Type B pancreatic cell (in vitro differentiated cells): ENCODE results near the gene TFR2. TPM values are rescaled to one million over a fixed set of nuclear protein-coding genes. Genes with fewer than 3 reads are reported as not detected.
"Not testable (repeated sequence)": the region's sequence is repeated elsewhere in the genome, so short reads cannot be mapped to it uniquely, and the experiment has no call there.

Source experiments
- DNase-seq: peaks from one replicate; pipeline ENCODE4 v3.0.0; 2021; ENCODE audit warnings: mixed read lengths; ENCODE audit not compliant: unreplicated experiment; ENCODE audit errors: extremely low spot score
- H3K27ac Mint-ChIP-seq: 2 replicates; pipeline ENCODE4 v1.8.0; 2021; ENCODE audit warnings: mild to moderate bottlenecking, mixed read lengths
- H3K27me3 Mint-ChIP-seq: 2 replicates; pipeline ENCODE4 v1.8.0; 2021; ENCODE audit warnings: mixed read lengths
- H3K36me3 Mint-ChIP-seq: 2 replicates; pipeline ENCODE4 v1.8.0; 2021; ENCODE audit warnings: mixed read lengths
- H3K4me1 Mint-ChIP-seq: one replicate; pipeline ENCODE4 v1.8.0; 2021; ENCODE audit warnings: mixed read lengths; ENCODE audit not compliant: unreplicated experiment
- H3K4me3 Mint-ChIP-seq: 2 replicates; pipeline ENCODE4 v1.8.0; 2021; ENCODE audit warnings: mild to moderate bottlenecking, mixed read lengths
- H3K9me3 Mint-ChIP-seq: 2 replicates; pipeline ENCODE4 v1.8.0; 2021; ENCODE audit warnings: mixed read lengths
- total RNA-seq: library from RNA; stranded (reverse); gene quantifications from 2 replicates; pipeline ENCODE4 v1.2.1, GENCODE V29; 2021; ENCODE audit warnings: low replicate concordance
- TF ChIP-seq, protein P1 (sequence below): fragments of 200-600 bp; sonication (generic); conservative IDR thresholded peaks from 2 replicates; pipeline ENCODE4 v1.5.0; 2021; ENCODE audit warnings: antibody characterized with exemption, mild to moderate bottlenecking

TFR2 gene
- total RNA-seq, 1 donor from 2014 or later = 1.8 TPM

DNA sequence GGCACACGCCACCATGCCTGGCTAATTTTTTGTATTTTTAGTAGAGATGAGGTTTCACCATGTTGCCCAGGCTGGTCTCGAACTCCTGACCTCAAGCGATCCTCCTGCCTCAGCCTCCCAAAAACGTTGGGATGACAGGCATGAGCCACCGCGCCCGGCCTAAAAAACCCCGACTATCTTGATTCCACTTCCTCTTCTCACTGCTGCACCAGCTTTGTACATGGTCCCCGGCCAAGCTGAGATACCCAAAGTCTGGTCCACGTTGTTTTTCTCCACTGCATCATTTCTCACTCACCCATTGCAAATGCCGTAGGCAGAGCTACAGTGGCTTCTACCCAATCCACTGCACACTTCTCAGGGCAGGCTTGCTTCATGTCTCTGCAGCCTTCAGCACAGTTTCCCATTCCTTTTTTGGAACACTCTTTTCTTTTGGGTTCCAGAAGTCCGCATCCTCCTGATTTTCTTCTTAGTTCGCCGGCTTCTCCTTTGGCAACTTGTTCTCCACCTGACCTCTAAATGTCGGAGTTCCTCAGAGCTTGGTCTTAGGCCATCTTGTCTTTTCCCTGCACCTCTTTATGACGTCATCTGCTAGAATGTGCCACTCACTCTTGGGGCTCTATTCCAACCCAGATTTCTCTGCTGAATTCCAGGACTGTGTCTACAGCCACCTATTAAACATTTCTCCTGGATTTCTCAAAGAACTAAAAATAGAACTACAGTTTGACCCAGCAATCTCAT, 26.1 kb upstream of the TFR2 start:
- TF ChIP-seq, protein P1, sequence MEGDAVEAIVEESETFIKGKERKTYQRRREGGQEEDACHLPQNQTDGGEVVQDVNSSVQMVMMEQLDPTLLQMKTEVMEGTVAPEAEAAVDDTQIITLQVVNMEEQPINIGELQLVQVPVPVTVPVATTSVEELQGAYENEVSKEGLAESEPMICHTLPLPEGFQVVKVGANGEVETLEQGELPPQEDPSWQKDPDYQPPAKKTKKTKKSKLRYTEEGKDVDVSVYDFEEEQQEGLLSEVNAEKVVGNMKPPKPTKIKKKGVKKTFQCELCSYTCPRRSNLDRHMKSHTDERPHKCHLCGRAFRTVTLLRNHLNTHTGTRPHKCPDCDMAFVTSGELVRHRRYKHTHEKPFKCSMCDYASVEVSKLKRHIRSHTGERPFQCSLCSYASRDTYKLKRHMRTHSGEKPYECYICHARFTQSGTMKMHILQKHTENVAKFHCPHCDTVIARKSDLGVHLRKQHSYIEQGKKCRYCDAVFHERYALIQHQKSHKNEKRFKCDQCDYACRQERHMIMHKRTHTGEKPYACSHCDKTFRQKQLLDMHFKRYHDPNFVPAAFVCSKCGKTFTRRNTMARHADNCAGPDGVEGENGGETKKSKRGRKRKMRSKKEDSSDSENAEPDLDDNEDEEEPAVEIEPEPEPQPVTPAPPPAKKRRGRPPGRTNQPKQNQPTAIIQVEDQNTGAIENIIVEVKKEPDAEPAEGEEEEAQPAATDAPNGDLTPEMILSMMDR = no peak
- Mint-ChIP-seq H3K4me1 (no peaks in the 10 kb centered on the region), H3K36me3 (no peaks in the 10 kb centered on the region), H3K27me3 (peaks cover 25% of the 10 kb centered on the region), H3K4me3 (no peak overlapping the region), H3K9me3 (no peaks in the 10 kb centered on the region), H3K27ac (no peak overlapping the region)
- no peak for DNase-seq

DNA sequence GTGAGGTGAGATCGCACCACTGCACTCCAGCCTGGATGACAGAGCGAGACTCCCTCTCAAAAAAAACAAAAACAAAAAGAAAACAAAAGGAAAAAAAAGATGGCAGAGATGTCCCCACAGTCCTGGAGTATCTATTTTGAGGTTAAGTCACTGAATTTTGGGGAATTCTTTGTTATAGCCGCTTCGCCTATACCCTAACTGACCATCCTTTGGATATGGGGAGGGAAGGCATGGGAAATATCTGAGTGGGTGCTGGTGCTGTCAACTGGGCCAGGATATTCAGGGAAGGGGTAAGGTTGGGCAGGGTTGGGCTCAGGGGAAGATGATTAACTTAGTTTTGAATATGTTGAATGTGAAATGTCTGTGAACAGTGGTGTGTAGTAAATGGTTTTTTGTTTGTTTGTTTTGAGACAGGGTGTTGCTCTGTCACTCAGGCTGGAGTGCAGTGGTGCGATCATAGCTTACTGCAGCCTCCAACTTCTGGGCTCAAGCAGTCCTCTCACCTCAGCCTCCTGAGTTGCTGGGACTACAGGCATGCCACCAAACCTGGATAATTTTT, 23.9 kb upstream of the TFR2 start:
- DNase-seq = no peak
- Mint-ChIP-seq H3K4me3 (no peak overlapping the region), H3K36me3 (no peaks in the 10 kb centered on the region), H3K27me3 (peaks cover 16% of the 10 kb centered on the region), H3K9me3 (no peaks in the 10 kb centered on the region), H3K27ac (no peak overlapping the region), H3K4me1 (no peaks in the 10 kb centered on the region)
- TF ChIP-seq, protein P1 = no peak

DNA sequence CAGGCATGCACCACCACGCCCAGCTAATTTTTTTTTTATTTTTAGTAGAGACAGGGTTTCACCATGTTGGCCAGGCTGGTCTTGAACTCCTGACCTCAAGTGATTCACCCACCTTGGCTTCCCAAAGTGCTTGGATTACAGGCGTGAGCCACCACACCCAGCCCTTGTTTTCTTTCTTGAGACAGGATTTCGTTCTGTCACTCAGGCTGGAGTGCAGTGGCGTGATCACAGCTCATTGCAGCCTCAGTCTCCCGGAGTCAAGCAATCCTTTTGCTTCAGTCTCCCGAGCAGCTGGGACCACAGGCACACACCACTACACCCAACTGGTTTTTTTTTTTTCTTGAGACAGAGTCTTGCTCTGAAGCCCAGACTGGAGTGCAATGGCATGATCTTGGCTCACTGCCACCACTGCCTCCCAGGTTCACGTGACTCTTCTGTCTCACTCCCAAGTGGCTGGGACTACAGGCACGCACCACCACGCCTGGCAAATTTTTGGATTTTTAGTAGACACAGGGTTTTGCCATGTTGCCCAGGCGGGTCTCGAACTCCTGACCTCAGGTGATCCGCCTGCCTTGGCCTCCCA, 20.9 kb upstream of the TFR2 start:
- H3K27ac Mint-ChIP-seq, H3K4me3 Mint-ChIP-seq, DNase-seq, H3K4me1 Mint-ChIP-seq, H3K36me3 Mint-ChIP-seq, H3K9me3 Mint-ChIP-seq: not testable (repeated sequence)
- H3K27me3 Mint-ChIP-seq = peaks cover 30% of the 10 kb centered on the region

DNA sequence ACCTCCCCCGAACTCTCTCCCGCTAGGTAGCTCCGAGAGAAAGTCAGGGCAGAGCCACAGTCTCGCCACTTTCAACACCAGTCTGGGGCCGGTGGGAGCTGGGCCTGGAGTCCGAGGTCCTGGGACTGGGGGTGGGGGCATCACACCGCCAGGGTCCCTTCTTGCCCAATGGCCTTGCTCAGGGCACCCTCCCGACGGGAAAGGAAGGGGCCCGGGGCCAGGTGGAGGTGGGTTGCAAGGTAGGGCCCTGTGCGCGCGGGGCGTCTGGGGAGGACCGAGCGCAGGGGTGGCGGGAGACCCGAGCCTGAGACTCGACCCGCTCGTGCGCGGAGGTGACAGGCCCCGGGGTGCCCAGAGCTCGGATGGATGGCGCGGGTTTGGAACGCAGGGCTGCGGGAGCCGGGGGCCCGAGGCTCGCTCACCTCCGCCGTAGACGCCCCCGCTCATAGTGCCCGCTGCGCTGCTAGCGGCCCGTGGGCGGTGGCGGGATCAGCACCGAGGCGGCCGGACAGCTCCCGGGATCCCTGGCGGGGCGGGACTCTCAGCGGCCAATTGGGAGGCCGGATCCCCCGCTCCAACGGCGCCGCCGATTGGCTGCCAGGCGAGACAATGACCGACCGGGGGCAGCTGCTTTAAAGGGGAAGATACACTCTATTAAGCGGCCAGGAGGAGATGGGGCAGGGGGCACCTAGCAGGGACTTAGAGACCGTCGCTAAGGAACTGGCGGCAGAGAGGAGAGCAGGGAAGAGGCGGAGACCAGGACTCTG, 14.7 kb upstream of the TFR2 start, which contains the start of gene ACTL6B:
ACTL6B (minus strand) TSS at position 541 of the 767 bp plus-strand sequence; CDS start at position 447, 94 bp downstream.
- DNase-seq = peak; percentile 82
- TF ChIP-seq, protein P1 = no peak
- Mint-ChIP-seq H3K27ac (no peak within 1 kb of the TSS), H3K9me3 (no peaks in the 10 kb centered on the region), H3K36me3 (no peaks in the 10 kb centered on the region), H3K27me3 (peaks cover 42% of the 10 kb centered on the region), H3K4me3 (no peak within 1 kb of the TSS), H3K4me1 (no peaks in the 10 kb centered on the region)

DNA sequence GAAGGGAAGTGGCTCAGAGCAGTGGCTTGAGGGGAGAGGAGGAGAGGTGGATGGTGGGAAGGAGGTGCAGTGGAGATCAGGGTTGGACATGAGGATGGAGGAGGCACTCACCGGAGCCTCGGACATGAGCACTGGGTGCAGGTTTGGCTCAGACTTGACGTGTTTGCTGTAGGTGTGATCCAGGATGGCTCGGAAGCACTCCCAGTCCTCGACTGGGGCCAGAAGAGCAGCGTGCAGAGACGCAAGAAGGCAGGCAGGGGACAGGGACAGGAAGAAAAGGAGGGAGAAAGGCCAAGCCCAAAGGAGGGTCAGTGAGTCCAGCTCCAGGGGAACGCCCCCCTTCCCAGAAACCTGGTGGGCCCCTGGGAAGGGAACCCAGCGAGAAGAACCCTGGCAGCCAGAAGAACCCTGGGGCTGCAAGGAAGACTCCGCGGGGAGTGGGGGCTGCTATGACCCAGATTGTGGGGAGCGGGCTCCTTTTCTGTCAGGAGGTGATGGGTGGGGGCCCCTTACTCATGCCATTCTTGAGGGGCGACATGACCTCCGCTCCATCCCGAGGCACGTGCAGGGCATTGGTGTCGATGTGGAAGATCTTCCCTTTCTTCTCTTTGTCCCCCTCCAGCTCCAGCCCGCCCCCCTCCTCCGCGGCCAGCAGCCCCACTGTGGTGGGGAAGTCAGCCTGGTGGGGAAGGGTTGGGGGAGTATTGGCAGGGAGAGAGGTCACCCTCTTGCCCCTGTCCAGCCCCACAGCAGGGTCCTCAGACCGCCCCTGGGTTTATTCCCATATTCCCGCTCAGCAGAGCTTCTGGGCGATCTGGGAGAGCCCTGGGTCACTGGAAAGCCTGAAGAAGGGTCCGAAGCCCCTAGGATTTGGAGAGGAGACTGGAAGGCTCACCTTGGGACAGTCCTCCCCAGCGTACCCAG, 13.8 kb upstream of the TFR2 start:
- TF ChIP-seq, protein P1 = no peak
- Mint-ChIP-seq H3K9me3 (no peaks in the 10 kb centered on the region), H3K4me1 (no peaks in the 10 kb centered on the region), H3K4me3 (no peak overlapping the region), H3K27me3 (peaks cover 43% of the 10 kb centered on the region), H3K36me3 (no peaks in the 10 kb centered on the region), H3K27ac (no peak overlapping the region)
- DNase-seq = no peak
